Body of pancreas (tissue), 4 donors: ENCODE measurements around the gene SAMD8. TPM values are rescaled to one million over a fixed set of nuclear protein-coding genes. Genes with fewer than 3 reads are reported as not detected.

Experiments
- ATAC-seq: fragments of 150-250 bp; one replicate; pipeline ENCODE4 v1.9.1; 2016
- DNase-seq, 4 donors: peaks; one replicate each; pipeline ENCODE4 v3.0.0-alpha.2; 2019
- H3K27ac ChIP-seq, 4 donors: fragments of 200-600 bp; sonication (generic); 1 replicate in 3 of 4; 2 replicates in 1 of 4; pipeline versions ENCODE4 v1.5.1 to v1.6.1; 2016 to 2019; ENCODE audit warnings: mild to moderate bottlenecking in 1 of 4, mixed read lengths in 1 of 4, moderate library complexity in 1 of 4
- H3K27me3 ChIP-seq, 2 donors: fragments of 200-600 bp; sonication (generic); one replicate each; pipeline ENCODE4 v1.6.0; 2016; ENCODE audit warnings: mild to moderate bottlenecking in 1 of 2
- H3K36me3 ChIP-seq, 2 donors: fragments of 200-600 bp; sonication (generic); replicated peaks in 1 of 2; 2 replicates each; pipeline ENCODE4 v1.5.1; 2016; ENCODE audit warnings: low read depth in 2 of 2; ENCODE audit not compliant: insufficient read depth in 1 of 2
- H3K4me1 ChIP-seq: fragments of 200-600 bp; sonication (generic); one replicate; pipeline ENCODE4 v1.6.0; 2016
- H3K4me3 ChIP-seq, 2 donors: fragments of 200-600 bp; sonication (generic); 1 replicate in 1 of 2; 2 replicates in 1 of 2; pipeline ENCODE4 v1.5.1; 2016 to 2019
- H3K9me3 ChIP-seq, 3 donors: fragments of 200-600 bp; sonication (generic); 1 replicate in 2 of 3; 2 replicates in 1 of 3; pipeline ENCODE4 v1.5.1; 2016
- CTCF ChIP-seq, 7 experiments: fragments of 450-650 bp in 4 of 7; fragments of 200-600 bp in 3 of 7; sonication (generic) in 3 of 7; IDR thresholded peaks; one replicate each; pipeline ENCODE4 v1.5.1; 2016 to 2019; ENCODE audit warnings: antibody characterized with exemption in 7 of 7
- POLR2A ChIP-seq, 3 donors: fragments of 450-650 bp; IDR thresholded peaks; one replicate each; pipeline ENCODE4 v1.6.1; 2016; ENCODE audit warnings: antibody characterized with exemption in 3 of 3, mild to moderate bottlenecking in 2 of 3
- WGBS, 2 donors: methylation state at CpG; one replicate each; pipeline ENCODE4 v1.1.5; 2017; 5-methylcytosine and 5-hydroxymethylcytosine counted together
- intact Hi-C: fragments of 100-400 bp; cut with DNase I; formaldehyde crosslinking; loops from one replicate; pipeline ENCODE4 v1.15.1; 2023
- total RNA-seq, 2 donors: library from RNA; depleted of rRNA; stranded (reverse); fragments of >200 nt; gene quantifications; one replicate each; pipeline ENCODE4 v1.1.0, GENCODE V29; 2016

Gene SAMD8
- total RNA-seq, 2 donors from 2014 or later, result 16.1 to 18.5 TPM

DNA sequence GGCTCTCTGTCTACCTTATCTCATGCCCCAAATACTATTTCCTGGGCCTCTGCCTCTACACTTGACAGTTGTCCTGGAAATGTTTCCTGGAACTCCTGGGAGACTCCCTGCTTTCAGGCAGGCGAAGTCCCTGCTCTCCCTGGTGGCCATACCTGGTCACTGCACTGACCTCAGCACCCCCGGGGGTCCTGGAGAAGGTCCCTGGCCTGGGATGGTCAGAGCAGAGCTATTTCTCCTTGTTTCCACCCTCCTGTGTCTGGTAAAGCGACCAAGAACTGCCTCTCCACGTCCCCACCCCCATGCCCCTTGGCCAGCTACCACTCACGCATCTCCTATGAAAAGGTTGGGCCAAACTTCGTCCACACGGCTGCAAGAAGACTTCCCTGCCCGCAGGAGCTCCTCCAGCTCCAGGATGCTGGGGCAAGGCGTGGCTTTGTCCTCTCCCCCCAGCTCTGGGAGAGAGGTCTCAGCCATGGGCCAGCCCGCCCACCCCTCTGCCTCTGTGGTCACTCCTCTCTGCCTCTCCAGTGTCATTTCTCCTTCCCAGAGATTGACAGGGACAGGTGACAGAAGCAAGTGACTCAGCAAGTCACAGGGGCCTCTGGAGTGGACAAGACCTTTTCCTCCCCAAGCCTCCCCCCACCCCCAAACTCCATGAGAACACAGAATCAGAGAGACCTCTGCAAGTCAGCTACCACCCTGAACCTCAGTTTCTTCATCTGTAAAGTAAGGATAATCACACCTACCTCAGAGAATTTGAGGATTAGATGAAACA lies 2.6 kb upstream of the SAMD8 start:
- DNase-seq, result peak; percentile 37 to 48 (median 40)
- intact Hi-C loops, result loop anchor here (10.0 kb wide), 1 partner anchor 844 kb away; no protein-coding TSS in a partner anchor
- Histone ChIP-seq H3K36me3 (no peaks in the 10 kb centered on the region), H3K9me3 (no peaks in the 10 kb centered on the region), H3K27me3 (no peaks in the 10 kb centered on the region), H3K4me1 (peaks cover 22% of the 10 kb centered on the region), H3K27ac (peak overlapping the region in 2 of 4 donors; percentile 56 to 58), H3K4me3 (no peak overlapping the region)
- WGBS, 2 donors, result 45 to 59% methylated on average over 6 to 10 of the region's 10 CpGs
- TF ChIP-seq POLR2A (IDR thresholded peaks at IDR 0.05), result no peak
- peak; percentile 22 to 56 (median 40) for TF ChIP-seq CTCF (IDR thresholded peaks at IDR 0.05)
- ATAC-seq, result no peak

GRCh38 chr10:75109459-75109778 lies 2.0 kb upstream of the SAMD8 start:
- 95 to 100% methylated on average over 1 of the region's 1 CpG for WGBS, 2 donors
- no peak overlapping the region for H3K27ac ChIP-seq
- no peaks in the 10 kb centered on the region for H3K27me3 ChIP-seq
- H3K4me1 ChIP-seq, result peaks cover 25% of the 10 kb centered on the region
- no peak overlapping the region for H3K4me3 ChIP-seq
- intact Hi-C loops, result loop anchor here (10.0 kb wide), 1 partner anchor 845 kb away; no protein-coding TSS in a partner anchor
- H3K36me3 ChIP-seq, result no peaks in the 10 kb centered on the region
- DNase-seq (no peak), ATAC-seq (no peak)
- H3K9me3 ChIP-seq, result no peaks in the 10 kb centered on the region
- TF ChIP-seq POLR2A (IDR thresholded peaks at IDR 0.05), result no peak
- no peak for TF ChIP-seq CTCF (IDR thresholded peaks at IDR 0.05)

DNA sequence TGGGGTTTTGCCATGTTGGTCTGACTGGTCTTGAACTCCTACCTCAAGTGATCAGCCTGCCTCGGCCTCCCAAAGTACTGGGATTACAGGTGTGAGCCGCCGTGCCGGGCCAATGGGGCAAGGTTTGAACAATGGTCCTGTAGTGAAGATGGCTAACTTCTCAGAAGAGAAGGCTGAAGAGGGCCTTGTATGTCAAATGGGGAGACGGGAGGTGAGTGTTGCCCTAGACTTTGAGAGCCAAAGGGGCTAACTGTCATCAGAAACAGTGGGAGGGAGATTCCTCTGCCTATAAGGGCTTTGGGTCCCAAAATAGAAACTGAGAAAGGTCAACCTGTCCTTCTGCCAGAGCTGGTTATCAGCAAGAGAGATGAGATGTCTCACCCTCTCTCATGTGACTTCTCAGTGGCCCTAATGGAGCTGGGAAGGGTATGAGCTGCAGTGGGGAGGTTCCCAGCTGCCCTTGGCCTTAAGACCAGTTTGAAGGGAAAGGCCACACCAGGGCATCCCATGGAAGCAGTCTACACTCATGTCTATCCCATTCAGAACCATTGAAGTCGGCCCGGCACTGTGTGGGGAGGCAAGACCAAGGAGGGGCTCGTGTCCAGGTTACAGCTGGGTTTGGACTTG lies 1.3 kb upstream of the SAMD8 start:
- intact Hi-C loops, result no loop called here
- no peaks in the 10 kb centered on the region for H3K27me3 ChIP-seq
- no peaks in the 10 kb centered on the region for H3K36me3 ChIP-seq
- H3K4me1 ChIP-seq, result peaks cover 27% of the 10 kb centered on the region
- no peak overlapping the region for H3K4me3 ChIP-seq
- ATAC-seq, result no peak
- peak overlapping the region in 2 of 4 donors; percentile 95 for H3K27ac ChIP-seq
- 92 to 95% methylated on average over 3 to 8 of the region's 8 CpGs for WGBS, 2 donors
- no peak for DNase-seq
- TF ChIP-seq CTCF (IDR thresholded peaks at IDR 0.05), result no peak
- no peak for TF ChIP-seq POLR2A (IDR thresholded peaks at IDR 0.05)
- no peaks in the 10 kb centered on the region for H3K9me3 ChIP-seq

DNA sequence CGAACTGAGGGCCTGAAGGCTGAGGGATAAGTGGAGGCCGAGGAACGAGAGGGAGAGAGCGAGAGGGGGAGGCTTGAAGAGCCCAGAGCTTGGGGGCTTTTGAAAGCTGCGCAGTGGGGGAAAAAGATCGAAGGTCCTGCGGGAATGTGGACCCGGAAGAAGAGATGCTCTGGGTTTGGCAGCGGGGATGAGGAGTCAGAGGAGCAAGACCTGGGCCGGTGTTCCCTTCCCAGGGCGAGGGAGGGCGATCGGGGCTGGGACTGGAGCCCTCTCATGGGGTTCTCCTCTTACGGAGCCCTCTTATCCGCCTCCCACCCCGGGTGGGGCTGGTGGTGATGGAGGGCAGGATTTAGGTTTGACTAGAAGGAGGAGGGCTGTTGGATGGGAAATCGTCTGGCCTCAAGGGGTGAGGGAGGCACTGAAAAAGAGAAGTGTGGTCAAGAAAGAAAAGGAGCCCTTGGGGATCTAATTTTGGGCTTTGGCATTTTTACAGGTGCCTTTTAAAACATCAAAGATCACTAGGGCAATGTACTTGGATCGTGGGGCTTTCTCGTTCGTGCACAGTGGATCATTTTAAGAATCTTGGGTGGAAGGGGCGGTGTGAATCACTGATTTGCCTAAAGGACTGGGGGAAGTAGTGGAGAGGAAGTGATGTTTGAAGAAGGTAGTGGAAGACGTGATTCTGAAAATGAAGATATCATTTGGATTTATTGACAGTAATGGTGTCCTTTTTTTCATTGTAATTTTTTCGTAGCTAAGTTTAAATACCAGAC lies 637 bp downstream of the SAMD8 start:
- H3K9me3 ChIP-seq, result no peaks in the 10 kb centered on the region
- WGBS, 2 donors, result 2 to 3% methylated on average over 23 of the region's 23 CpGs
- intact Hi-C loops, result no loop called here

More for the DNA sequence above, 637 bp downstream of the SAMD8 start:
- TF ChIP-seq POLR2A (IDR thresholded peaks at IDR 0.05) (no peak), CTCF (IDR thresholded peaks at IDR 0.05) (no peak)
- peaks cover 30% of the 10 kb centered on the region for H3K4me1 ChIP-seq
- H3K27me3 ChIP-seq, result no peaks in the 10 kb centered on the region
- no peaks in the 10 kb centered on the region for H3K36me3 ChIP-seq
- peak overlapping the region; percentile 89 to 91 for H3K4me3 ChIP-seq
- DNase-seq, result peak; percentile 52 to 62 (median 57)
- peak overlapping the region; percentile 85 to 95 (median 90) for H3K27ac ChIP-seq
- peak; percentile 48 for ATAC-seq
